Stimulated activated CD8-positive, alpha-beta memory T cell treated with anti-CD3 and anti-CD28 coated beads, Interleukin-7, amount 100 ng/mL, for 1 hour (primary cell): Measurements from ENCODE around the gene DMD.
"Not testable (repeated sequence)": the region's sequence is repeated elsewhere in the genome, so short reads cannot be mapped to it uniquely, and the experiment has no call there.

Experiments used
- DNase-seq, 2 donors: peaks; one replicate each; pipeline ENCODE4 v3.0.0-alpha.2; 2020; ENCODE audit warnings: low read depth in 2 of 2

DMD gene

GRCh38 chrX:31527455-31528126, 1683.8 kb downstream of the DMD start:
- no peak for DNase-seq

DNA sequence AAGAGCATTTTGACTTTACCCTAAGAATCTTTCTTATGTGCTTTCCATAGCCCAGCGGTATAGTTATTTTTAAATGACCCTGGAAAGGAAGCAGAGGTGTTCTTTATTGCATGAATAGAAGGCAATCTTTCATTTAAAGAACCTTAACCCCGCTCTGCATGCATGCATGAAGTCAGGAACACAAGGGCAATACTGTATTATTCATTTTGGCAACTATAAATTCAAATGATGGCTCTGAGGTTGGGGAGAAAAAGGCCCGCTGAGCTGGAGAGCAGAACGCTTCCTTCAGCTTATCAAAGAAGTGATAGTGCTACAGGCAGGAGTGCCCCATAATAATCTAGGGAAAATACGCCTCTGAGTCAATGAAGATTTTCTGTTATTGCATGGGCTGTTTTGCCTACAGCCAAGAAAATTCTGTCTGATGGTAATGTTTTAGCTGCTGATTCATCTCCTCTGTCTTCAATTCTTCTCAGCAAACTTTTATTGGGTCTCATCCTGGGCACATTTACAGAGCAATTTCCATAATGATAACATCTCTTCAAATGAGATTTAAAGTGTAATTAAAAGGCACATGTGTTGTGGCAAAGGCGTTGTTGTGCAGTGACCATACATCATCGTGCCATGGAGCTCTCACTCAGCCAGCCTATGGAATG, 1687.3 kb downstream of the DMD start:
- no peak for DNase-seq

GRCh38 chrX:31522760-31523159, 1688.6 kb downstream of the DMD start:
- no peak for DNase-seq

DNA sequence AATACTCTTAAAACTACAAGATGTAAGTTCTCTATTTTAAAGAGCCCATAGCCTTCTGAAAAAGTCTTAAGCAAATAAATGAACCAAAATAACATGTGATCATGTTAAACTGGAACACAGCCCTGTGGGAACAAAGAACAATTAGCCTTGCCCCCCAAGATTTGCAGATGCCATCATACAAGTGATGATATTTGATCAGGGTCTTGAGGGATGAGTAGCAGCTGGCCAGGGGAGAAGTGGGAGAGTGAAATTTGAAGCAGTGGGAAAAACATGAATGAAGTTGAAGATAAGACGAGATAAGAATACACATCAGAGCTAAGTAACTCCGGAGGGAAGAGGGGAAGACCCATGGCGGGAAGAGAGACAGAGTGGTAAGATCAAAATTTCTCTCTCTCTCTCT, 1689.4 kb downstream of the DMD start:
- DNase-seq: no peak

DNA sequence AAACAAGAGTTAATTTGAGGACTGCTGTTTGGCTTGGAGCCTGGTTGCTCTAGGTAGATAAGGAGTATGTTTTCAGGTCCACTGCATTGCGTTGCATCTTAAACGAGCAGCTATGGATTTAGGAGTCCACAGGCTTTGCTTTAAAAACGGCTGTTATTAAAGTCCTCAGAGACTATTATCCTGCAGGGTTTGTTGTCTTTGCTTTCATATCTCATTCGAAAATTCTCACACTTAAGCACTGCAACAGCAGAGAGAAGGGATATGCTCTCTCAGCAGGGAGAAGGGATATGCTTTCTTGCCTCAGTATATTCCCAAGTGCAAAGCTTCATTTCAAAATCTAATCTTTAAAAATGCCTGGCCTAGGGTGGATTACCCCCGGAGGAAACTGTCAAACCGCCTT, 1694.8 kb downstream of the DMD start:
- DNase-seq: no peak

DNA sequence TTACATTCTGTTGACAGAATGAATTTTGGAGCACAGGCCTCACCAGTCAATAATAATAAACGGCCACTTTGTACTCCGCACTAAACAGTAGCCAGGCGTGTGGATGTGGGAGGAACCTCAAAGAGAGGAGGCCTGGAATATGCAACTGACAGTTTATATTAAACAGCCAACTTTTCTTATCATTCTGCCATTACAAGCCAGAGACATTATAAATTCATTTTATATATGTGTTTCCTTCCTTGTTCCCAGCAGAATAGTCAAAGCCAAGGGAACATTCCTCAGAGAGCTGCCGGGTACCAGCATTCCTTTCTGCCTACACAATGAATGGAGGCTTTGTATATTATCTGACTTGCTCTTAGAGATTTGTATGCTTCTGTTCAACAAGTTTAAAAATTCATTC, 1703.0 kb downstream of the DMD start:
- no peak for DNase-seq

GRCh38 chrX:31506928-31507327, 1704.4 kb downstream of the DMD start:
- DNase-seq: no peak

DNA sequence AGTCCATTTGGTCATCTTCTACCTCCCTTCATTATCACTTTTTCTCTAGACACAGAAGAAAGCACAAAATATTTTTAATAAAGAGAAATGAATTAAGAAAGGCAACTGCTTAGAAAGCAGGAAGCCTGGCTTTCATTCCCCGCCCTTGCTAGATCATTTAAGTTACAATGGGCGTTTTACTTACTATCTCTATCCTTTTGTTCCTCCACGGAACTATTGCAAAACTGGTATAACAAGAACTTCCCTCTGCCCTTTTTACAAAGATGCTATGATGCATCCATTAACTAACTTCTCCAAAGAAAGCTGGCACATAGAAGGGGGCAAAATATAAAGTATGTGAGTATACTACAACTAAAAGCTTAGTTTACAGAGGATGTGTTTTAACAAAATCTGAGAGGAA, 1705.0 kb downstream of the DMD start:
- DNase-seq: no peak

- no peak for DNase-seq
Measured at GRCh38 chrX:31500921-31501320, 1710.4 kb downstream of the DMD start.

DNA sequence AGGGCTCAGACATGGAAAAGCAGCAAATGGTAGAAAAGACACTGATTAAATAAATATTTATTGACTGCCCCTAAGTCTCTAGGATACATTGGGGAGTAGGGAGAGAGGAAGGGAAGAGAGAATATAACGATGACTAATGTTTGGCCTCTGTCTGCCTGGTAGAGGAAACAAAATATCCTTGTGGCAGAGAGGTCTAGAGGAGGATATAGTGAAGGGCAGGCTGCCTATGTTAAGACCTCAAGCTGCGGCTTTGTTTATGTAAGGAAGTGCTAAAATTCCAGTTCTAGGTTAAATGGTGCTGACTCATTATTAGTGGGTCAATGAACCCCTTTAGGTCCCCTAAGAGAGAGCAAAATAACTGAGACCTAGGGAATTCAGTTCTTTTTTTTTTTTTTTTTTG, 1712.2 kb downstream of the DMD start:
- no peak for DNase-seq

DNA sequence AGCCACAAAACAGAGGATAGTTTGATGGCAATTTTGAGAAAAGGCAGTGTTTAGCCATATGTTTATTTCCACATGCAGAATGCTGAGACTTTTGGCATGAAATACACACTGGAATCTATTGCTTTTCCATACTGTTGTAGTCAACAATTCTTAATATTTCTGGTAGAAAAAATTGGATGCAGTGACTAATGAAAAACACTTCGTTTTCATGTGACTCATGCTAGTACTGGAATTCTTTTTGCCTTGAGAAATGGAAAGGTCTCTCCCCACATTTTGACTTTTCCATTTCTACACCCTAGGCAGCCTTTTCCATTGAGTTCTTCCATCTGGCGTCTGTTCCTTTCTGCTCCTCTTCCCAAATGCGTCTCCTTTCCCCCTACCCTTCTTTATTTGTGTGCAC, 1714.3 kb downstream of the DMD start:
- no peak for DNase-seq

DNA sequence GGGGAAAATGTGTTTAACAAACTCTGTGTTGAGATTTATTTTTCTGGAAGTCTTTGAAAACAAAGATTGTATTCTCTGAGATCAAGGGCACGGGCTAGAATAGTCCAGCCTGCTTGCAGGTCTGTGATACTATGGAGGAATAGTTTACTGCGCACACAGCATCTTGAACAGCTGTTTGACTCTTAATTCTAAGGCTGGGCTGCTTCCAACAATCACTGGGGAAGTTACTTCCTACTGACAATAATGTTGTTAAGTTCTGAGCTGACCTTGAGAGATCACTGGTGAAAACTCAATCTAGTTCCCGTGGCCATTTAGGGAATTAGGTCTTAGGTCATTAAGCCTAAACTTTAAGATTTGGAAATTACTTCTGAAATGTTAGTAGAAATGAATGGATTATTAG, 1723.4 kb downstream of the DMD start:
- no peak for DNase-seq

GRCh38 chrX:31483336-31483735, 1728.0 kb downstream of the DMD start:
- no peak for DNase-seq

DNA sequence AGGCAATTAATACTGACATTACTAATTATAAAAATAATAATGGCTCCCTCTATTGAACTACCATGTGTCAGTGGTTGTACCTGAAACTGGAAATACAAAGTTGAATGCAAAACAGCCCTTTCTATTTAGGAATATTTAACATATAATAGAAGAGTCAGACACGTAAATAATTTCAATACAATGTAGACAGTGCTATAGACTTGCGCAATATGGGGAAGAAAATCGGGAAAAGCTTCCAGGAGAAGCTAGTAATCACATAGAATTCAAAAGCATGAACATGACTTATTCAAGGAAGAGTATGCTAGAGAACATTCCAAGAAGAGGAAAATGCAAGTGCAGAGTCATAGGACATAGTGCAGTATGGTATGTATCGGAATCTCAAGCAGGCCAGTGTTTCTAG, 1730.7 kb downstream of the DMD start:
- DNase-seq: no peak

DNA sequence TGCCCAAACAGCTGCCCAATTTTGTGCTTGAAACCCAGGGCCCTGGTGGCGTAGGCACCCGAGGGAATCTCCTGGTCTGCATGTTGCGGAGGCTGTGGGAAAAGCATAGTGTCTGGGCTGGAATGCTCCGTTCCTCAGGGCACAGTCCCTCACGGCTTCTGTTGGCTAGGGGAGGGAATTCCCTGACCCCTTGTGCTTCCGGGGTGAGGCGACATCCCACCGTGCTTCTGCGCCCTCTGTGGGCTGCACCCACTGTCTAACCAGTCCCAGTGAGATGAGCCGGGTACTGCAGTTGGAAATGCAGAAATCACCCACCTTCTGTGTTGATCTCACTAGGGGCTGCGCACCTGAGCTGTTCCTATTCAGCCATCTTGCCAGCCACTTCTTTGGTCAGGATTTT, 1740.1 kb downstream of the DMD start:
- DNase-seq: no peak

DNA sequence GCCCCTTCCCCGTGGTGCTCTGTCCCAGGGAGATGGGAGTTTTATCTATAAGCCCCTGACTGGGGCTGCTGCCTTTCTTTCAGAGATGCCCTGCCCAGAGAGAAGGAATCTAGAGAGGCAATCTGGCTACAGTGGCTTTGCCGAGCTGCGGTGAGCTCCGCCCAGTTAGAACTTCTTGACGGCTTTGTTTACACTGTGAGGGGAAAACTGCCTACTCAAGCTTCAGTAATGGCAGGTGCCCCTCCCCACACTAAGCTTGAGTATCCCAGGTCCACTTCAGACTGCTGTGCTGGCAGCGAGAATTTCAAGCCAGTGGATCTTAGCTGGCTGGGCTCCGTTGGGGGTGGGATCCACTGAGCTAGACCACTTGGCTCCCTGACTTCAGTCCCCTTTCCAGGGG, 1740.6 kb downstream of the DMD start:
- not testable (repeated sequence) for DNase-seq

DNA sequence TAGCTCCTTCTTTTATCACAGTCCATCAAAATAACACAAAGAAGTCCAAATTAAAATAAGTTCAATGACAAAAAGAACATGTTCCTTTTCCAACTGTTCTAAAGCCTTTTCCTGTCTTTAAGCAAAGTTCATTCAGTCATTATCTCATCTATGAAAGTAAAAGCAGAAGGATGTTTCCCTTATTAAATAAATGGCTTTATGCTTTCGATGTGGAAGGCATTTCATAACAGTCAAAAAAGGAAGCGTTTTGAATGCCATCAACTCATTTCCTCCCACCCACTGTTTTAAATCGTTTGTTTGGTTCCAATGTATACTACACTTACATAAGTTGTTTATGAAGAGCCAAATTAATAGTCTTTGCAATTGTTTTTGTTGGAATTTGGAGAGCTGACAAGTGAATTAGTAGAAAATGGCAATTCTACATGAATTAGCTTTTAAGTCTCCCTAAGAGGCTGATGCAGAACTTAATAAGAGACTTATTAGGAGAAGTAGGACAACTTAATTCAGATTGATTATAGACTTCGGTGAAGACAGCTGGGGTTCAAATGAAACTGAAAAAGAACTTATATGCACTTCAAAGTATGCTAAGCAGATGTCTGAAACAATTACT, 1746.9 kb downstream of the DMD start:
- no peak for DNase-seq

DNA sequence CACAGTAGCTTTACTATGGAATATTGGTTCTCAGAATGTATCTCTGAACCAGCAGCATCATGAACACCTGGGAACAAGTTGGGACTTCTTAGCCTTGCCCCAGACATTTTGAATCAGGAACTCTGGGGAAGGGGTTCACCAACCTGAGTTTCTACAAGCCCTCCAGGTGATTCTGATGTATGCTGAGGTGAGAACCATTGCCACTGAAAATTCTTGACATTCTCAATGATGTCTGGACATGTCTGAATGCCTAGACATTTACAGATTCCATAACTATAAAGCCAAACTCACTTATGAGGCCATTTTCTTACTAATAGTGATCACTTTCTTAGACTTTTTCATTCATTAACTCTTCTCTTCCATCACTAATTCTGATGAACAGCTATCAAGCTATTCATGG, 1750.1 kb downstream of the DMD start:
- no peak for DNase-seq

DNA sequence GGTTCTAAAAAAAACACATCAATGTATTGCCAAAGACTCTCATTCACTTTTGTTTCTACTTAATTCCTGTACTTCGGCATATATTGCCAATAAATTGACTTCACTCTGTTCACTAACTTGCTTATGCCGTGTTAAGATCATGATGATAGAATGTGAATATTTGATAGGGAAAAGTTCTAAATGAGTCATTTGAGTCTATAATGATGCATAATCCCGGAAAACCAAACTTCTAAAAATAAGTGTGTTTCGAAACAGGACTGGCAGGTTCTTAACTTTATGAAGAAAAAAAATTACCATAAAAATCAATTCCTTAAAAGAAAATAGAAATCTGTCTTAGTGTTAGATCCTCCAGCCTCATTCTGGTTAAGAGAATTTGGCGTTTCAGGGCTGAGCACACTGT, 1752.0 kb downstream of the DMD start:
- no peak for DNase-seq

GRCh38 chrX:31449965-31450364, 1761.4 kb downstream of the DMD start:
- no peak for DNase-seq

DNA sequence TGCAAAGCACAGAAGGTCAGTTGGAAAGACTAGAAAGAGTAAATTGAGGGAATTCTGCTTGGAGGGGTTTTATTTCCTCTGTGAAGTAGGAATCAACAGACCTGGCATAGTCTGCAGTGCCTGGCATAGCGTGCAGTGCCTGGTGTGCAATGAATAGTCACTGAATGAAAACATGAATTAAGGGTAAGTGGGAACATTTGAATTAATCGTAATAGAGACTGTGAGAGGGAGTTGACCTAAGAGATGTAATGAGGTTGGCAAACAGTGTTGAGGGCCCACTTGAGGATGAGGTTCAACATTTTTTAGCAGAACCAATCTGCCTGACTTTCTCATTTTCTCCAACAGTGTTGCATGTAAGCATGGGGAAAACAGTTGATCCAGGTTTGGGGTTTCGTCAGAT, 1762.3 kb downstream of the DMD start:
- no peak for DNase-seq

DNA sequence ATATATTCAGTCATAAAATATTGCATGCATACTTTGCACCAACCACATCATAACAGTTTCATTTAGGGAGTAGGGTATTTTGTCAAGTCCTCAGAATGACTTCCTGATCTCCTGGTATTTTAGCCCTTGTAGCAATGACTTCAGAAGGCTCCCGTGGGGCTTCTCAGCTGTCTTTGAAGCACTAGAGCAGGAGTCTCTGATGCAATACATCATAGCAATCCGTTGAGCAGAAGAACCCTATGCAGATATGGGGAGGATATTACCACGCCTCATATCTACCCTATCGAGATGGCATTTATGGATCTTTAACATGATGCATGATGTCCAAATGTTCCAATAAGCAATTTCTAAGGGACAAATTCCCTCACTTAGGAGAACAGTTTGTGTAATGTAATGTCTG, 1765.8 kb downstream of the DMD start:
- DNase-seq: no peak

GRCh38 chrX:31443654-31444053, 1767.7 kb downstream of the DMD start:
- DNase-seq: no peak

- no peak for DNase-seq
Measured at GRCh38 chrX:31440546-31440945, 1770.8 kb downstream of the DMD start.
